ENCODE results near the gene ZNF883. TPM values are rescaled to one million over a fixed set of nuclear protein-coding genes. Genes with fewer than 3 reads are reported as not detected.

Gene ZNF883
- total RNA-seq, 1 donor from 2014 or later = 6.4 TPM

DNA sequence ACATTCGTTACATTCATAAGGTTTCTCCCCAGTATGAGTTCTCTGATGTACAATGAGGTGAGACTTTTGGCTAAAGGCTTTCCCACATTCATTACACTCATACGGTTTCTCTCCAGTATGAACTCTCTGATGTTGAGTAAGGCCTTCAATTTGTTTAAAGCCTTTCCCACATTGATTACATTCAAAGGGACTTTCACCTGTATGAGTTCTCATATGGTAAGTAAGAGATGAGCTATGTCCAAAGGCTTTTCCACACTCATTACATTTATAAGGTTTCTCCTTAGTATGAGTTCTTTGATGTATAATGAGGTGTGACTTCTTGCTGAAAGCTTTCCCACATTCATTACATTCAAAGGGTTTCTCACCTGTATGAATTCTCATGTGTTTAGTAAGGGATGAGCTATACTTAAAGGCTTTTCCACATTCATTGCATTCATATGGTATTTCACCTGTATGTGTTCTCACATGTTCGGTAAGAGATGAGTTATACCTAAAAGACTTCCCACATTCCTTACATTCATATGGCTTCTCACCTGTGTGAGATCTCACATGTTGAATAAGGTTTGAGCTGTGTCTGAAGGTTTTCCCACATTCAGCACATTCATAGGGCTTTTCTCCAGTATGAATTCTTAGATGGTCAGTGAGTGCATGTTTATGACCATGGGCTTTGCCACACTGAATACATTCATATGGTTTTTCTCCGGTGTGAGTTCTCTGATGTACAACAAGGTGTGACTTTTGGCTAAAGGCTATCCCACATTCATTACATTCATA is 31.1 kb upstream of the ZNF883 start:
- H3K27ac Mint-ChIP-seq (ENCODE audit: unreplicated experiment) = no peak overlapping the region
- H3K9me3 Mint-ChIP-seq (ENCODE audit: unreplicated experiment) = peaks cover 56% of the 10 kb centered on the region
- no peaks in the 10 kb centered on the region for H3K27me3 Mint-ChIP-seq (ENCODE audit: unreplicated experiment)
- no peak overlapping the region for H3K4me3 Mint-ChIP-seq (ENCODE audit: unreplicated experiment)
- DNase-seq (ENCODE audit: extremely low spot score, unreplicated experiment) = no peak
- peaks cover 77% of the 10 kb centered on the region for H3K36me3 Mint-ChIP-seq (ENCODE audit: unreplicated experiment)
- no peaks in the 10 kb centered on the region for H3K4me1 Mint-ChIP-seq (ENCODE audit: unreplicated experiment)
- TF ChIP-seq, protein P1, sequence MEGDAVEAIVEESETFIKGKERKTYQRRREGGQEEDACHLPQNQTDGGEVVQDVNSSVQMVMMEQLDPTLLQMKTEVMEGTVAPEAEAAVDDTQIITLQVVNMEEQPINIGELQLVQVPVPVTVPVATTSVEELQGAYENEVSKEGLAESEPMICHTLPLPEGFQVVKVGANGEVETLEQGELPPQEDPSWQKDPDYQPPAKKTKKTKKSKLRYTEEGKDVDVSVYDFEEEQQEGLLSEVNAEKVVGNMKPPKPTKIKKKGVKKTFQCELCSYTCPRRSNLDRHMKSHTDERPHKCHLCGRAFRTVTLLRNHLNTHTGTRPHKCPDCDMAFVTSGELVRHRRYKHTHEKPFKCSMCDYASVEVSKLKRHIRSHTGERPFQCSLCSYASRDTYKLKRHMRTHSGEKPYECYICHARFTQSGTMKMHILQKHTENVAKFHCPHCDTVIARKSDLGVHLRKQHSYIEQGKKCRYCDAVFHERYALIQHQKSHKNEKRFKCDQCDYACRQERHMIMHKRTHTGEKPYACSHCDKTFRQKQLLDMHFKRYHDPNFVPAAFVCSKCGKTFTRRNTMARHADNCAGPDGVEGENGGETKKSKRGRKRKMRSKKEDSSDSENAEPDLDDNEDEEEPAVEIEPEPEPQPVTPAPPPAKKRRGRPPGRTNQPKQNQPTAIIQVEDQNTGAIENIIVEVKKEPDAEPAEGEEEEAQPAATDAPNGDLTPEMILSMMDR (IDR thresholded peaks at IDR 0.05) = no peak

DNA sequence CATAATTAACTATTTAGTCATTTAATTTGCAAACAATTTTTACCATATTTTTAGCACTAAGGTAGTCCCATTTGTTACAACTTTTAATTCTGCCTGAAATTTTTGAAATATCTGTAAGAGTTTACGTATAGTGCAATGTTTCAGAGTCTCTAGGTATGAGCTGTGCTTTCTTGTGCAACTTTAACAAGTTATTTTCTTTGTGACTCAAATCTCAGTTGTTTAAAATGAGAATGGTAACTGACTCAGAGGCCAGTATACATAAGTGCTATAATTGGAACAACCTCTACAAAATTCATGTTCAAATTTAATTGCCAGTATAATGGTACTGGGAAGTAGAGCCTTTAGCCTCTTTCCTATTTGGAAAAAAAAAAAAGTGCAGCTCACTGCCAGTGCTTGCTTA is 14.2 kb upstream of the ZNF883 start:
- DNase-seq (ENCODE audit: extremely low spot score, unreplicated experiment) = no peak
- Mint-ChIP-seq H3K27me3 (ENCODE audit: unreplicated experiment) (no peaks in the 10 kb centered on the region), H3K4me1 (ENCODE audit: unreplicated experiment) (no peaks in the 10 kb centered on the region), H3K27ac (ENCODE audit: unreplicated experiment) (no peak overlapping the region), H3K4me3 (ENCODE audit: unreplicated experiment) (no peak overlapping the region), H3K36me3 (ENCODE audit: unreplicated experiment) (no peaks in the 10 kb centered on the region), H3K9me3 (ENCODE audit: unreplicated experiment) (peaks cover 56% of the 10 kb centered on the region)
- TF ChIP-seq, protein P1 (IDR thresholded peaks at IDR 0.05) = no peak

DNA sequence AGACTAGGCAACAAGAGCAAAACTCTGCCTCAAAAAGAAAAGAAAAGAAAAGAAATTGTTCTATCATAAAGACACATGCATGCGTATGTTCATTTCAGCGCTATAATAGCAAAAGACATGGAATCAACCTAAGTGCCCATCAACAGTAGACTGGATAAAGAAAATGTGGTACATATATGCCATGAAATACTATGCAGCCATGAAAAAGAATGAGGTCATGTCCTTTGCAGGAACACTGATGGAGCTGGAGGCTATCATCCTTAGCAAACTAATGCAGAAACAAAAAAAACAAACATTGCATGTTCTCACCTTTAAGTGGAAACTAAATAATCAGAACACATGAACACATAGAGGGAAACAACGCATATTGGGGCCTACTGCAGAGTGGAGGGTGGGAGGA is 6.3 kb upstream of the ZNF883 start:
- Mint-ChIP-seq H3K9me3 (ENCODE audit: unreplicated experiment) (peaks cover 54% of the 10 kb centered on the region), H3K27ac (ENCODE audit: unreplicated experiment) (no peak overlapping the region), H3K4me1 (ENCODE audit: unreplicated experiment) (no peaks in the 10 kb centered on the region), H3K27me3 (ENCODE audit: unreplicated experiment) (no peaks in the 10 kb centered on the region), H3K4me3 (ENCODE audit: unreplicated experiment) (no peak overlapping the region), H3K36me3 (ENCODE audit: unreplicated experiment) (no peaks in the 10 kb centered on the region)
- no peak for DNase-seq (ENCODE audit: extremely low spot score, unreplicated experiment)
- TF ChIP-seq, protein P1 (IDR thresholded peaks at IDR 0.05) = no peak

DNA sequence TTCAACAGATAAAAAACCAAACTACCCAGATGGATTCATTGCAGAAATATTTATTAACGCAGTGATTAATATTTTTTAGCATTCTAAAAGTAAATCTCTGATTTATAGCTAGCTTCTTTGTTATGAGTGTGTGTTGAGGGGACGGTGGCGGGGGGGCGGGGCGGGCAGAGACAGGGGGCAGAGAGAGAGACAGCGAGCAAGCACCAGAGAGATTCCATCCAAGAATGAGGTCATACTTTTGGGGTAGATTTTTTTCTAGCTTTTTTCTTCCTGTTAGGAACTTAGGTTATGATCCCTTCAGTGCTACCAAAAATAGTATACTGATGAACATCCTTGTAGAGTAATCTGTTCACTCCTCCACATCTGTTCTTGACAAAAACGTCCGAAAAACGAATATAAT is 500 bp upstream of the ZNF883 start:
- TF ChIP-seq, protein P1 (IDR thresholded peaks at IDR 0.05) = no peak
- Mint-ChIP-seq H3K36me3 (ENCODE audit: unreplicated experiment) (peaks cover 9% of the 10 kb centered on the region), H3K27me3 (ENCODE audit: unreplicated experiment) (no peaks in the 10 kb centered on the region), H3K9me3 (ENCODE audit: unreplicated experiment) (peaks cover 39% of the 10 kb centered on the region), H3K4me3 (ENCODE audit: unreplicated experiment) (peak overlapping the region; percentile 86), H3K27ac (ENCODE audit: unreplicated experiment) (no peak overlapping the region), H3K4me1 (ENCODE audit: unreplicated experiment) (peaks cover 10% of the 10 kb centered on the region)
- no peak for DNase-seq (ENCODE audit: extremely low spot score, unreplicated experiment)

DNA sequence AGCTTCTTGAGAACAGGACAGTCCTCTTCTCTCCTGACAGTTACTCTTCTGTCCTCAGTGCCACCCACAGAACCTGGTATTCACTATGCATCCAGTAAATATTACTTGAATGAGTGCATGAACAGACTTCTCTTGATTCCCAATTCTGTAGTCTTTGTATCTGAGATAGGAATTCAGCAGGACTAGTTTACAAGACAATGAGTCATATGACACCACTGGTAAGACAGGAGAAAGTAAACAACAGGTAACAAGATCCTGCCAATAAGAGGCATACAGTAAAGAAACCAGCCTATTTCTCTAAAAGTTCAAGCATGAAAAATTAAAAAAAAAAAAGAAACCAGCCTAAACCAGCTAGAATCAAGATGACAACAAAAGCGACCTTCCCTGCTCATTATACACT is 6.2 kb downstream of the ZNF883 start:
- Mint-ChIP-seq H3K4me1 (ENCODE audit: unreplicated experiment) (no peaks in the 10 kb centered on the region), H3K9me3 (ENCODE audit: unreplicated experiment) (peaks cover 60% of the 10 kb centered on the region), H3K4me3 (ENCODE audit: unreplicated experiment) (no peak overlapping the region)

More for the DNA sequence above, 6.2 kb downstream of the ZNF883 start:
- TF ChIP-seq, protein P1 (IDR thresholded peaks at IDR 0.05) = no peak
- Mint-ChIP-seq H3K27ac (ENCODE audit: unreplicated experiment) (no peak overlapping the region), H3K27me3 (ENCODE audit: unreplicated experiment) (no peaks in the 10 kb centered on the region), H3K36me3 (ENCODE audit: unreplicated experiment) (peaks cover 47% of the 10 kb centered on the region)
- DNase-seq (ENCODE audit: extremely low spot score, unreplicated experiment) = no peak

Data from osteocyte (in vitro differentiated cells).